NCI-H82 (cell line): ENCODE measurements around the gene STX16.

ENCODE experiments used
- DNase-seq: peaks from one replicate; lab custom pipeline; 2025; lab: John Stamatoyannopoulos, UW

The STX16 gene, protein sequence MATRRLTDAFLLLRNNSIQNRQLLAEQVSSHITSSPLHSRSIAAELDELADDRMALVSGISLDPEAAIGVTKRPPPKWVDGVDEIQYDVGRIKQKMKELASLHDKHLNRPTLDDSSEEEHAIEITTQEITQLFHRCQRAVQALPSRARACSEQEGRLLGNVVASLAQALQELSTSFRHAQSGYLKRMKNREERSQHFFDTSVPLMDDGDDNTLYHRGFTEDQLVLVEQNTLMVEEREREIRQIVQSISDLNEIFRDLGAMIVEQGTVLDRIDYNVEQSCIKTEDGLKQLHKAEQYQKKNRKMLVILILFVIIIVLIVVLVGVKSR

GRCh38 chr20:58650776-58651558 is at the start of gene STX16:
Gene STX16, plus strand, starts transcription at chr20:58651283. Its CDS starts 724 bp downstream, at chr20:58652007.
- peak; percentile 94 for DNase-seq

DNA sequence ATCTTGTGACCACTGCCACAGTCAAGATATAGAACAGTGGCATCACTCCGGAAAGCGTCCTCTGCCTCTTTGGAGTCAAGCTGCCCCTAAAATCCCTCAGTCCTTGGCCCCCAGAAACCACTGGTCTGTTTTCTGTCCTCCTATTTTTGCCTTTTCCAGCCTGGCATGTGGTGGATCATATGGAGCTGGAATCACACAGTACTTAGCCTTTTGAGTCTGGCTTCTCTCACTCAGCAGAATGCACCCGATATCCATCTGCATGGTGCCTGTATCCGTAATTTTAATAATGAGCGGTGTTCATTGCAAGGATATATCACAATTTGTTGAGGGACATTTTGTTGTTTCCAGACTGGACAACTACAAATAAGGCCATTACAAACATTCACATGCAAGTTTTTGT is 49.0 kb upstream of the STX16 start:
- DNase-seq: no peak

- DNase-seq: no peak
Observed at GRCh38 chr20:58603721-58604120, 47.4 kb upstream of the STX16 start.

DNA sequence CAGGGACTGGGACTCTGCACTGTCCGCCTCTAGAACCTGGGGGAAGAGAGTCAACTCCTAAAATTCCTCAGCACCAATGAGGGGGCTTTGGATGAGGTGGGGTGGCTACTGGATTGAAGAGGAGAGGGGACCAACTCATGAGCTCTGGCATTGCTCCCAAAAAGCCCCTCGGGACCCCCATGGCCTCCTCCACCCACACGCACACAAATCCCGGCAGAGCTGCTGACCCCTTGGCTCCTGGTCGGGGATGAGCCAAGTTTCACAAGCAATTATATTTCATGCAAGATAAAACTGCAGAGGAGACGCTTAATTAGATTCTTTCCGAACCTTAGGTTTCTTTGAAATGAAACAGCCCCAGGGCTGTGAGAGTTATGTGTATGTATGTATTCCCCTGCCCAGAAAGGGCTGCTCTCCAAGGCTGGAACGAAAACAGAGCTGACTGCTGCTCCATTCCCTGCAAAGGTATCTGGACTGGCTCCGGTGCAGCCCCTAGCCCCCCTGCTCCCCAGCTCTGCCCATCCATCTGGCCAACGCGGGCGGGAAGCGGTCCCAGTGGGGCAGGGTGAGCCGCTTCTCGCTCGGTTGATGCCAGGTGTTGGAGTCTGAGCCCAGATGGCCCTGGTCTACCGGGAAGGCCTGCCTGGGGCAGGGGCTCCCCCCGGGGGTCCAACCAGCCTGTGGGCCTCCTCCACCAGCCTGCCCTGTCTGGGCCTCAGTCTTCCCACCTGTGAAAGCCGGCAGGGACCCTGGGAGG is 46.8 kb upstream of the STX16 start:
- peak; percentile 65 for DNase-seq

DNA sequence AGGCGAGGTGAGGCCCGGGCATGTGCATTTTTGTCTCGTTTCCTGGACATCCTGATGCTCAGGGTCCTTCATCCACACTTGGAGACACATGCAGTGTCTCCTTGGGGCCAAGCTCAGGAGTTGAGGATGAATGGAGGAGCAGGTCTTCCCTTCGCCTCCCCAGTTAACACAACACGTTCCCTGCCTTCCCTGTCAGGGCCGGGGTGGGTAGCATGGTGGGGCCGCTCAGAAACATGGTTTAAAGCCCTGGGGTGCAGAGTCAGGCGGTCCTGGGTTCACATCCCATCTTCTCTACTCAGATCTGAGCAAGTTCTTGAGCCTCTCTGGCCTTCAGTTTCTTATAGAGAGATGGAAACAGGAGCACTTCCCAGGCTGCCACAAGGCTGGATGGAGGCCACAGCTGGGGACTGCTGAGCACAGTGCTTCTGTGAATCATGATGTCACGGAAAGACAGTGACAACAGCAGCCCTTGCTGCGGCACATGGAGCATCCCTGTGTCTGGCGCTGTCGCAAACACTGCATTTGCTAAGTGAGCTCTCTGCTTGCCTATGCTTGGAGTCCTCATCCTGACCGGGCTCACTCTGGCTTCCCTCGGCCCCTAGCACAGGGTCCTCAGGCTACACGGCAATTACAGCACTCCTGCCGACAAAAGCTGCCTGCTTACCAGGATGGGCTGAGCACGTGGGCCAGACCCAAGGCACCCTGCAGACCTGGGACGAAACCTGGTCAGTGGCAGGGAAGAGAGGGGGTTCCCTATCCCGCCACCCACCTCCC is 45.6 kb upstream of the STX16 start:
- peak; percentile 20 for DNase-seq

DNA sequence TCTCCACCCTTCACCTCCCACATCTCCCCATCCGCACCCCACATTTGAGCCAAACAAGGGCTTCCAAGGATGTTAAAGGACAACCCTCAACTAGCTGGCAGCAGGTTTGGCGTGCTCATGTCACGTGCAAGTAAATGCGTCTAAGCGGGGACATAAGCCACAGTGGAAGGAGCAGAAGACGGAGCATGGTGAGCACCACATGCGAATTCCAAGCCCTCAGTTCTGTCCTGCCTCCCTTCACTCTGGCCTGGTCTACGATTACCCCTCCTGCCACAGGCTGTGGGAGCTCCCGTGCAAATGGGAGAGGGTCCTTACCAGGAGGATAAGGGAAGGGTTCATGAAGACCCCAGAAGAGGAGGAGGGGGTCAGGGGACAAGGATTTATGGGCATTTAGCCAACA is 44.9 kb upstream of the STX16 start:
- no peak for DNase-seq

DNA sequence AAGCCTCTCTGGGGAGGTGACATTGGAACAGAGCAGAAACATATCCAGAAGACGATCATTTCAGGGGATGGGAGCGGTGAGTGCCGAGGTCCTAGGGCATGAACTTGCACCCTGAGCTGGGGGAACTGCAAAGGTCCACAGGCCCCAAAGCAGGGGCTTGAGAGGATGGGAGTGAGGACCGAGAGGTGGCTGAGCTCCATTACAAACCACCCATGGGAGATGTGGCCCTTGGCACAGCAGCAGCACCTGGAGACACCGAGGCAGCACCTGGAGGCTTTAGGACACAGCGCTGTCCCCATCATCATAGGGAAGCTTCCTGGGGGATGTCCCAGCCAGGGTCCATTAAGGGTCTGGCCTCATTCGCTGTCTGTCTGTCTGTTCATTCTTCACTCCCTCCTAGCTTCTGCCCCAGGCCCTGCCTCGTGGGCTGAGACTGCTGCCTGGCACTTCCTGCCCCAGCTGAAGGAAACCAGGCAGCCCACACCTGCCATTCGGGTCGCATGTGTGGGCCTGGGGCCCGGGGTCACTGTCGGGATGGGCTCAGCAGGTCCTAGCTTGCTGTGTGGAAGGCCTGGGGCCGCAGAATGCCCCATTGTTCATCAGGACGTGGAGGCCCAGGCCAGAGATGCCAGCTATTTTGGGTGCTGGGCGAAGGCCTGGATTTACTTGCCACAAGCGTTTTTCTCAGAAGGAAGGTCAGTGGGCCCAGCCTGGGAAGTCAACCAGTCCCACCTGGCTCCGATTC is 42.8 kb upstream of the STX16 start:
- no peak for DNase-seq

- DNase-seq: no peak
Observed at GRCh38 chr20:58609026-58609425, 42.1 kb upstream of the STX16 start.

DNA sequence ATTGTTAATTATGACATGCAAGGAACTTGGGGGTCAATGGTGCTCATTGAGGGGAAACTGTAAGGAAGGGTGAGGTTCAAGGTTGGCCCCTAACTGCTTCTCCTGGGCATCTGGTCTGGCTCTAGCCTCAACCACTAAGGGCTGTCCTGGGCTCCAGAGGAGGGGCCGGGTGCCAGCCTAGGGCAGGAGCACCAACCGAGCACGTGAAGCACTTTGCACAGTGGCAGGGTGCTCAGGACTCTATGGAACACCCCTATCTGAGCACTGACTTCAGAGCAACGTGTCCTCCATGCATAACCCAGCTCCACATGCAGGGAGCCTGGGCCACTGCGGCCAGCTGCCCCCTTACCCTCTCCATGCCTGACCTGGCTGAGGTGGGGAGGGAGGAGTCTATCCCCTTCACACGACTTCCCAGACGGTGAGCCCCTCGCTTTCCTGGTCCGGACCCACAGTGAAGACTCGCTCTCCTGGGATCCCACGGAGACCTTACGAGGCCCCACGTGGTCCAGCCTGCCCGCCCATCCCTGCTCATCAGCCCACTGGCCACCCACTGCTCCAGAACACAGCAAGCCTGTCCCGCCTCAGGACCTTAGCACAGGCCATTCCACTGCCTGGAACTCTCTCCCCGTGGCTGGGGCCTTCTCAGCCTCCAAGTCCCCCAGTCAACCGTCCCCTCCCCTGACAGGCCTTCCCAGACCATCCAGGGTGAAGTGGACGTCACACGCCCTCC is 40.8 kb upstream of the STX16 start:
- no peak for DNase-seq

GRCh38 chr20:58610811-58611210 is 40.3 kb upstream of the STX16 start:
- no peak for DNase-seq

DNA sequence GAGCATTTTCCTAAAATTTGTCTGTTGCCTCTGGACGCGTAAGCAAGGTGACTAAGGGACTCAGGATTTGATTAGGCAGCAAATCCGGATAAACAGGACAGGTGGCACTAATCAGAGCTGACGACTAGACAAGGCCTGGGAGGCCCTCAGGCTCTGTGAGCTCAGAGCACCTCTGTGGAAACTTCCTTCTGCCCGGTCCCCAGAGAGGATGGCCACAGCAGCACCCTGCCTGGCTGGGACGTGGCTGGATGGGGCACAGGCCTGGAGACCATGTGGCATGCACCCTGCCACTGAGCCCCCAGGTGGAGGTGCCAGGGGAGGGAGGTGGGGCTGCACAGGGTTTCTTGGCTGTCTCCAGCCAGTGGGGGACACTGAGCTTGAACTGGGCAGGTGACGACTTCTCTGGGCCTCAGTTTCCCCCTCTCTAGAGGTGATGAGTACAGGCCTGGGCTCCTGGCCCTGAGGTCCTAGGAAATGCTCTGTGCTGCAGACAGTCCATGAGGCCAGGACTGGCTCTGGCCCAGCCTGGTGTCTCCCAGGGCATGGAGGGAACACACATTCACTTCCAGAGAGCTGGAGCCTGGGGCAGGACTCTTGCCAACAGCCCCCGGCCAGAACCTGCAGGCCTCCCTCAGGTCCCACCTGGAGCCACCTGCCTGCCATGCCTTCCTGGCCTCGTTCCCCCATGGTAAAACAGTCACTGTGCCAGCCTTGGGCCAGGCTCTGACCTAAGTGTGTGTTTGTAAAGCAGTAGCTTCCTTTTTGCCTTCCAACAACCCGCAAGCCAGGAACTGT is 39.6 kb upstream of the STX16 start:
- peak; percentile 92 for DNase-seq

- DNase-seq: peak; percentile 17
Observed at GRCh38 chr20:58612121-58612691, 38.9 kb upstream of the STX16 start.

DNA sequence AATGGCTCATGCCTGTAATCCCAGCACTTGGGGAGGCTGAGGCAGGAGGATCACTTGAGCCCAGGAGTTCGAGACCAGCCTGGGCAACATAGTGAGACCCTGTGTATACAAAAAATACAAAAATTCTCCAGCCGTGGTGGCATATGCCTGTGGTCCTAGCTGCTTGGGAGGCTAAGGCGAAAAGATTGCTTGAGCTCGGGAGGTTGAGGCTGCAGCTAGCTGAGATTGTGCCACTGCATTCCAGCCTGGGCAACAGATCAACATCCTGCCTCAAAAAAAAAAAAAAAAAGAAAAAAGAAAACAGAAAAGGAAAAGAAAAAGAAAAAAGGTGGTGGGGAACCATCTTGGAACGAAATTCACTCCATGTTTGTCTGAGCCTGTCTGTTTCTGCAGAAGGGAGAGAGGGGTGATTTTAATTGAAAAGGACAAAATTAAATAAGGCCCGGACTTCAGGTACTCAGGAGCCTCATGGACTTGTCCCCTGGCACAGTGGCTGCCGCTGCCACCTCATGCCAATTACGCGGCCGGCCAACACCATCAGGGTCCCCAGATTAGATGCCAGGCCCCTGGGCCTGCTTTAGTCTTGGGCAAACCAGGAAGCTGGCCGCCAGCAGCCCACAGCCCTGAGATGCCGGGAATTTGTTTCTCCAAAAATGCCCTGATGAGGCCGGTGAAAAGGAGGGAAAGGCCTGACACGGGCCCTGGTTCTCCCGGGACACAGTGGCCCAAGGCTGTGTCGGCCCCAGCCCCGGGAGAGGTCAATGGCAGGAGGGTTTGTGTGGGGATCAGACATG is 37.8 kb upstream of the STX16 start:
- no peak for DNase-seq

DNA sequence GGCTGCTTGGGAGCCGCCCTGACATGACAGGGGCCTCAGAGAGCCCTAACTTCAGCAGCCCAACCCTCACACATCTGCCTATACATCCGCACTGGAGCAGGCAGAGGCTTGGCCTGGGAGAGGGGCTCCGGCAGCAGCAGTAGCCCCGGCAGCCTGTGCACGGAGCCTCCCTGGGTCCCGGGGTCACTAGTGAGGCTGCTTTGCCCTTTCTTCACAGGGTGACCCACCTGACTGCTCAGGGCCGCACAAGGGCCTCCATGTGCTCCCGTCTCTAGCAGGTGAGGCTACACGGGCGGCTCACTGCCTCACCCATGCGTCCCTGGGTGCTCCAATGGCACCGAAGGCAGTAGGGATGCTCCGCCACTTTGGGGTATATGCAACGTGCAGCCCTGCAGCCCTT is 36.7 kb upstream of the STX16 start:
- no peak for DNase-seq

DNA sequence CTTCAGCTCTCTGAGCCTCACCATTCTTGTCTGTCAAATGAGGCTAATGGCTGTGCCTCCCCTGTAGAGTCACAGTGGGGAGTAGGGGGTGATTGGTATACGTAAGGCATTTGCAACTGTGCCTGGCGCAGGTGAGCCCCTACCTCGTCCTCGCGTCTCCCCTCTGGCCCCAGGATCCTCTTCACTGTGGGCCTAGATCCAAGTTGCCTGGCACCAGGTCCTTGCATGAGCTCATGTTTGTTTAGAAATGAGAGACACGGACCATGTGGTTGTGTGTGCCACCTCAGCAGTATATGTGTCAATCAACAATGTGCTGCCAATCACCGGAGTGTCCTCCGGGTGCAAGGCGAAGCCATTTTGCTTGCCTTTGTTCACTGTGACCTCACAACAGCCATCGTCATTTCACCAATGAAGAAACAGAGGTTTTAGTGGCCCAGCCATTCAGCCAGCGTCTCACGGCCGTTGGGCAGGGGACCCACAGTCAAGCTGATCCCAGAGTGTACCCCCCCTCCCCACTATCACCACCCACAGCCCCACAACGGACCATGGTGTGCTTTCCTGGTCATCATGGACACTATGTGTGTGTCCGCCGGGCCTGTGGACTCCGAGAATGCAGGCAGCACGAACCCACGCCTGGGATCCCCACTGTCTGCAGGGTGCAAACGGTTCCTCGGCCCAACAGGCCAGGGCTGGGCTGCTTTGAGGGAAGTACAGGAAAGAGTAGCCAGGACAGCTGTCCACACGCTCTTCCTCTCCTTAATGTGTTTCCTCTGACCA is 35.9 kb upstream of the STX16 start:
- no peak for DNase-seq

DNA sequence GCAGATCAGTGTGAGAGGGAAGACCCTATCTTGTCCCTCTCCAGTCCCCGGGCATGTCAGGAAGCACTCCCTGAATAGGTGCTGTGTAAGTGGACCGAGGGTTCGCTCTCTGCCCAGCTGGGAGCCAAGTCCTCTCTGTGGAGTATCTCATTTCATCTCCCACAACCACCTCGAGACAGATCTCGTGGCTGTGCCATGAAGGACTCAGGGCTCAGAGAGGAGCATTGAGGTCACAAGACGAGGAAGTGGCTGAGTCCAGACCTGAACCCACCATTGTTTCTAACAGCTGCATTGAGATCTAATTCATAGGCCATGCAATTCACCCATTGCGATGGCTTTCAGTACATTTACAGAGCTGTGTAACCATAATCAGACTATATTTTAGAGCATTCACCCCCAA is 34.7 kb upstream of the STX16 start:
- no peak for DNase-seq

GRCh38 chr20:58617158-58617557 is 33.9 kb upstream of the STX16 start:
- no peak for DNase-seq
